IMR-90 (cell line): ENCODE measurements around the gene SS18L1. TPM values are rescaled to one million over a fixed set of nuclear protein-coding genes. Genes with fewer than 3 reads are reported as not detected.

Source experiments
- ATAC-seq: fragments of 200-7000 bp; cut with Tn5 transposase; 2 replicates; pipeline ENCODE4 v1.9.1; 2020; ENCODE audit warnings: low read depth, mild to moderate bottlenecking, moderate library complexity
- BruUV-seq: library from RNA; stranded (reverse); fragments of 400-500 nt; replicated peaks from 2 replicates; lab custom pipeline; 2021; lab: Mats Ljungman, UMichigan
- CTCF ChIA-PET: fragments of 300-600 bp; formaldehyde crosslinking; extraction: SDS; loops from one replicate; lab custom pipeline; 2021; ENCODE audit warnings: antibody characterized with exemption; lab: Yijun Ruan, JAX
- POLR2A ChIA-PET: fragments of 300-600 bp; sonication (Branson Sonifier 250); formaldehyde crosslinking; loops from one replicate; lab custom pipeline; 2022; ENCODE audit warnings: antibody characterized with exemption; ENCODE audit not compliant: unreplicated experiment; lab: Charles Lee
- DNase-seq: peaks from one replicate; pipeline ENCODE4 v3.0.0; 2013
- H2AFZ ChIP-seq: replicated peaks from 2 replicates; pipeline ENCODE3; 2013; ENCODE audit warnings: low read length, mild to moderate bottlenecking; ENCODE audit not compliant: poor library complexity
- H2AK5ac ChIP-seq: 2 replicates; pipeline ENCODE4 v1.6.1; 2013; ENCODE audit warnings: low read depth, low read length, inconsistent platforms
- H2AK9ac ChIP-seq: replicated peaks from 2 replicates; pipeline ENCODE3; 2013; ENCODE audit warnings: mild to moderate bottlenecking, low read depth, low read length, moderate library complexity; ENCODE audit not compliant: poor library complexity
- H2BK120ac ChIP-seq: 2 replicates; pipeline ENCODE4 v1.6.1; 2013; ENCODE audit warnings: low read depth, low read length, inconsistent platforms
- H2BK15ac ChIP-seq: 3 replicates; pipeline ENCODE4 v1.6.1; 2013; ENCODE audit warnings: low read depth, low read length, inconsistent platforms
- H2BK20ac ChIP-seq: 2 replicates; pipeline ENCODE4 v1.6.1; 2013; ENCODE audit warnings: low read depth, mild to moderate bottlenecking, inconsistent platforms, low read length, moderate library complexity
- H2BK5ac ChIP-seq: 2 replicates; pipeline ENCODE4 v1.6.1; 2013; ENCODE audit warnings: mild to moderate bottlenecking, low read depth, low read length, inconsistent platforms; ENCODE audit not compliant: poor library complexity, severe bottlenecking
- H3K14ac ChIP-seq: replicated peaks from 2 replicates; pipeline ENCODE4 v1.6.1; 2013; ENCODE audit warnings: low read depth, low read length, inconsistent platforms
- H3K18ac ChIP-seq: 2 replicates; pipeline ENCODE4 v1.6.1; 2013; ENCODE audit warnings: low read depth, low read length, control low read depth
- H3K23ac ChIP-seq: 2 replicates; pipeline ENCODE4 v1.6.1; 2013; ENCODE audit warnings: low read depth, low read length, inconsistent platforms
- H3K27ac ChIP-seq: 2 replicates; pipeline ENCODE4 v1.5.1; 2013; ENCODE audit warnings: mild to moderate bottlenecking, control low read depth, low read length; ENCODE audit not compliant: insufficient read depth
- H3K27me3 ChIP-seq: 2 replicates; pipeline ENCODE4 v1.6.1; 2013; ENCODE audit warnings: low read length; ENCODE audit not compliant: control insufficient read depth, insufficient read depth
- H3K36me3 ChIP-seq: 2 replicates; pipeline ENCODE4 v1.6.1; 2013; ENCODE audit warnings: low read length, mixed read lengths; ENCODE audit not compliant: control insufficient read depth, insufficient read depth
- H3K4ac ChIP-seq: 2 replicates; pipeline ENCODE4 v1.6.1; 2013; ENCODE audit warnings: low read depth, low read length, inconsistent platforms
- H3K4me1 ChIP-seq: 2 replicates; pipeline ENCODE4 v1.6.1; 2013; ENCODE audit warnings: low read length, mixed read lengths; ENCODE audit not compliant: control insufficient read depth, insufficient read depth
- H3K4me2 ChIP-seq: 2 replicates; pipeline ENCODE4 v1.6.1; 2013; ENCODE audit warnings: low read depth, mild to moderate bottlenecking, control low read depth, low read length, moderate library complexity
- H3K4me3 ChIP-seq: 2 replicates; pipeline ENCODE4 v1.5.1; 2013; ENCODE audit warnings: low read depth, mild to moderate bottlenecking, control low read depth, low read length, moderate library complexity; ENCODE audit not compliant: insufficient read depth
- H3K56ac ChIP-seq: 2 replicates; pipeline ENCODE4 v1.6.1; 2013; ENCODE audit warnings: low read length, inconsistent platforms; ENCODE audit not compliant: insufficient read depth; ENCODE audit errors: extremely low read depth
- H3K79me1 ChIP-seq, 2 experiments: 2 replicates each; pipeline ENCODE4 v1.6.1; 2013; ENCODE audit warnings: low read length in 2 of 2, inconsistent platforms in 1 of 2, low read depth in 1 of 2
- H3K9ac ChIP-seq: 2 replicates; pipeline ENCODE4 v1.6.1; 2013; ENCODE audit warnings: low read depth, low read length, control low read depth
- H3K9me1 ChIP-seq: 2 replicates; pipeline ENCODE4 v1.6.1; 2013; ENCODE audit warnings: low read length, inconsistent platforms; ENCODE audit not compliant: insufficient read depth
- H3K9me3 ChIP-seq: 2 replicates; pipeline ENCODE4 v1.6.1; 2013; ENCODE audit warnings: low read length; ENCODE audit not compliant: control insufficient read depth, insufficient read depth
- H4K20me1 ChIP-seq: 2 replicates; pipeline ENCODE4 v1.6.1; 2013; ENCODE audit warnings: low read length, inconsistent platforms; ENCODE audit not compliant: insufficient read depth
- H4K5ac ChIP-seq: 2 replicates; pipeline ENCODE4 v1.6.1; 2013; ENCODE audit warnings: mild to moderate bottlenecking, low read depth, low read length, control low read depth
- H4K8ac ChIP-seq, 2 experiments: 2 replicates each; pipeline ENCODE4 v1.6.1; 2013; ENCODE audit warnings: low read depth in 2 of 2, low read length in 2 of 2, control low read depth in 1 of 2, inconsistent platforms in 1 of 2
- H4K91ac ChIP-seq: 2 replicates; pipeline ENCODE4 v1.6.1; 2013; ENCODE audit warnings: low read depth, low read length, inconsistent platforms; ENCODE audit not compliant: insufficient read depth
- BHLHE40 ChIP-seq: fragments of 150-350 bp; IDR thresholded peaks from 2 replicates; pipeline ENCODE4 v1.6.1; 2016; ENCODE audit warnings: mild to moderate bottlenecking, low read depth, low read length
- CEBPB ChIP-seq: IDR thresholded peaks from 2 replicates; pipeline ENCODE4 v1.6.1; 2012; ENCODE audit warnings: low read depth, low read length, improper control_type of control experiment
- CHD1 ChIP-seq: IDR thresholded peaks from 2 replicates; pipeline ENCODE4 v1.6.1; 2012; ENCODE audit warnings: low read depth, low read length, improper control_type of control experiment
- CTCF ChIP-seq: conservative IDR thresholded peaks from 2 replicates; pipeline ENCODE4 v1.5.1; 2012; ENCODE audit warnings: mild to moderate bottlenecking, low read depth, low read length, improper control_type of control experiment
- ELK1 ChIP-seq: fragments of 150-350 bp; IDR thresholded peaks from 2 replicates; pipeline ENCODE4 v1.6.1; 2016; ENCODE audit warnings: low read depth, mild to moderate bottlenecking, low read length, moderate library complexity, borderline replicate concordance
- FOS ChIP-seq: fragments of 150-350 bp; IDR thresholded peaks from 2 replicates; pipeline ENCODE4 v1.6.1; 2016; ENCODE audit warnings: low read depth, low read length
- MAFK ChIP-seq: IDR thresholded peaks from 2 replicates; pipeline ENCODE4 v1.6.1; 2012; ENCODE audit warnings: low read depth, low read length, improper control_type of control experiment
- MAZ ChIP-seq: IDR thresholded peaks from 2 replicates; pipeline ENCODE4 v1.6.1; 2012; ENCODE audit warnings: low read depth, mild to moderate bottlenecking, low read length, improper control_type of control experiment, moderate library complexity, borderline replicate concordance
- MXI1 ChIP-seq: IDR thresholded peaks from 2 replicates; pipeline ENCODE4 v1.6.1; 2012; ENCODE audit warnings: low read depth, mild to moderate bottlenecking, low read length, moderate library complexity, borderline replicate concordance
- NFE2L2 ChIP-seq: fragments of 150-350 bp; IDR thresholded peaks from 2 replicates; pipeline ENCODE4 v1.6.1; 2016; ENCODE audit warnings: low read depth, mild to moderate bottlenecking, low read length
- POLR2A ChIP-seq: IDR thresholded peaks from 2 replicates; pipeline ENCODE4 v1.6.1; 2012; ENCODE audit warnings: mild to moderate bottlenecking, low read depth, low read length
- RCOR1 ChIP-seq: IDR thresholded peaks from 2 replicates; pipeline ENCODE4 v1.6.1; 2012; ENCODE audit warnings: mild to moderate bottlenecking, low read length, improper control_type of control experiment; ENCODE audit not compliant: insufficient replicate concordance
- RFX5 ChIP-seq: IDR thresholded peaks from 2 replicates; pipeline ENCODE4 v1.8.0; 2012; ENCODE audit warnings: low read depth, mild to moderate bottlenecking, low read length, moderate library complexity
- SMC3 ChIP-seq: fragments of 150-350 bp; IDR thresholded peaks from 2 replicates; pipeline ENCODE4 v1.6.1; 2016; ENCODE audit warnings: low read depth, mild to moderate bottlenecking, antibody characterized with exemption, low read length, moderate library complexity
- USF2 ChIP-seq: fragments of 150-350 bp; IDR thresholded peaks from 2 replicates; pipeline ENCODE4 v1.6.1; 2017; ENCODE audit warnings: mild to moderate bottlenecking, antibody characterized with exemption, low read length, low read depth
- WGBS, 2 experiments: methylation state at CpG; one replicate each; pipeline versions ENCODE4 v1.1.5 to v1.1.7; 2013; ENCODE audit warnings: missing lambda C conversion rate in 2 of 2; ENCODE audit not compliant: insufficient read length in 1 of 2; ENCODE audit errors: extremely low coverage in 2 of 2; 5-methylcytosine and 5-hydroxymethylcytosine counted together
- dilution Hi-C: fragments of 300-500 bp; cut with HindIII; formaldehyde crosslinking; loops from one replicate; pipeline ENCODE4 v1.14.3; 2018; ENCODE audit warnings: low sequenced_read_pairs; ENCODE audit not compliant: unreplicated experiment
- in situ Hi-C: fragments of 300-500 bp; cut with MboI; formaldehyde crosslinking; loops from 3 replicates; pipeline ENCODE4 v1.14.3; 2019; ENCODE audit warnings: low sequenced_read_pairs, inconsistent platforms, mixed read lengths
- intact Hi-C: fragments of 100-400 bp; cut with micrococcal nuclease; formaldehyde crosslinking; loops from 2 replicates; pipeline ENCODE4 v1.10.0; 2022
- polyA plus RNA-seq, 3 experiments: library from polyadenylated mRNA; depleted of rRNA; stranded (reverse); fragments of >200 nt; gene quantifications; 2 replicates each; pipeline ENCODE4 v1.2.3, GENCODE V29; 2012; ENCODE audit warnings: low replicate concordance in 1 of 3
- total RNA-seq: library from RNA; depleted of rRNA; stranded (reverse); fragments of >200 nt; gene quantifications from 2 replicates; pipeline ENCODE4 v1.2.3, GENCODE V29; 2012

SS18L1 gene
- total and polyA plus RNA-seq, 2 of the 4 experiments (the other 2 are of a cell fraction), result 8.1 to 12.2 TPM

- no peak for ATAC-seq
- H4K8ac ChIP-seq, result no peak overlapping the region
- no peak for TF ChIP-seq SMC3
- TF ChIP-seq FOS, result no peak
- TF ChIP-seq NFE2L2, result no peak
- TF ChIP-seq CEBPB, result no peak
- TF ChIP-seq RCOR1, result no peak
- TF ChIP-seq MAFK, result no peak
- TF ChIP-seq USF2, result no peak
- no peak for TF ChIP-seq BHLHE40
- no peak for TF ChIP-seq POLR2A
- no peak for TF ChIP-seq RFX5
- TF ChIP-seq ELK1, result no peak
- no peak for TF ChIP-seq CTCF
- TF ChIP-seq CHD1, result no peak
- TF ChIP-seq MXI1, result no peak
- no peak for TF ChIP-seq MAZ
- H2AK9ac ChIP-seq, result no peak overlapping the region
- peaks cover 79% of the 10 kb centered on the region for H3K36me3 ChIP-seq
- H3K9me3 ChIP-seq, result no peaks in the 10 kb centered on the region
- H2BK120ac ChIP-seq, result no peak overlapping the region
- no peak overlapping the region for H2BK5ac ChIP-seq
- H3K4me2 ChIP-seq, result no peak overlapping the region
- H2AK5ac ChIP-seq, result no peak overlapping the region
- POLR2A ChIA-PET, result no interaction called here
- H3K14ac ChIP-seq, result no peak overlapping the region
- H3K56ac ChIP-seq, result no peak overlapping the region
- H3K79me1 ChIP-seq, result peaks cover 29 to 76% of the 10 kb centered on the region in 2 experiments
- in situ Hi-C loops (loop anchor here (5.0 kb wide), 1 partner anchor 106 kb away; no protein-coding TSS in a partner anchor), dilution Hi-C loops (no loop called here), intact Hi-C loops (no loop called here)
- H3K18ac ChIP-seq, result no peak overlapping the region
- no peak overlapping the region for H3K9ac ChIP-seq
- peaks cover 14% of the 10 kb centered on the region for H3K9me1 ChIP-seq
- H2BK15ac ChIP-seq, result no peak overlapping the region
- no peak overlapping the region for H3K4ac ChIP-seq
- no peak overlapping the region for H2BK20ac ChIP-seq
- H4K20me1 ChIP-seq, result peaks cover 44% of the 10 kb centered on the region
- no peak overlapping the region for H2AFZ ChIP-seq
- no peak overlapping the region for H4K5ac ChIP-seq
- no peak overlapping the region for H3K4me3 ChIP-seq
- H3K27ac ChIP-seq, result no peak overlapping the region
- no peak overlapping the region for H3K23ac ChIP-seq
- no peaks in the 10 kb centered on the region for H3K27me3 ChIP-seq
- no TSS peak for BruUV-seq
- no peak overlapping the region for H4K91ac ChIP-seq
- peaks cover 9% of the 10 kb centered on the region for H3K4me1 ChIP-seq
- CTCF ChIA-PET, result no interaction called here
- 80% methylated on average over 1 of the region's 6 CpGs; no CpG with 5 or more reads in 1 of the 2 experiments for WGBS, 2 experiments
- no peak for DNase-seq
Measured at GRCh38 chr20:62128502-62128901, 15.1 kb upstream of the SS18L1 start.
